Fibroblast of the aortic adventitia (primary cell): ENCODE data around the gene NAP1L1. TPM values are rescaled to one million over a fixed set of nuclear protein-coding genes. Genes with fewer than 3 reads are reported as not detected.

Experiments used
- DNase-seq: peaks from one replicate; pipeline ENCODE4 v3.0.0-alpha.2; 2010; ENCODE audit warnings: low read depth
- H3K4me3 ChIP-seq: 2 replicates; pipeline ENCODE4 v1.5.1; 2011; ENCODE audit warnings: low read depth, mild to moderate bottlenecking, control low read depth, low read length, moderate library complexity
- total RNA-seq: library from RNA; depleted of rRNA; stranded (reverse); fragments of >200 nt; gene quantifications from 2 replicates; pipeline ENCODE4 v1.2.3, GENCODE V29; 2012; ENCODE audit warnings: low replicate concordance
- TF ChIP-seq, protein P1 (sequence below): IDR thresholded peaks from 2 replicates; pipeline ENCODE4 v1.5.1; 2011; ENCODE audit warnings: mild to moderate bottlenecking, low read length, control low read depth, inconsistent platforms; ENCODE audit not compliant: insufficient read depth

The NAP1L1 gene
- total RNA-seq, 1 donor, result 377 TPM

DNA sequence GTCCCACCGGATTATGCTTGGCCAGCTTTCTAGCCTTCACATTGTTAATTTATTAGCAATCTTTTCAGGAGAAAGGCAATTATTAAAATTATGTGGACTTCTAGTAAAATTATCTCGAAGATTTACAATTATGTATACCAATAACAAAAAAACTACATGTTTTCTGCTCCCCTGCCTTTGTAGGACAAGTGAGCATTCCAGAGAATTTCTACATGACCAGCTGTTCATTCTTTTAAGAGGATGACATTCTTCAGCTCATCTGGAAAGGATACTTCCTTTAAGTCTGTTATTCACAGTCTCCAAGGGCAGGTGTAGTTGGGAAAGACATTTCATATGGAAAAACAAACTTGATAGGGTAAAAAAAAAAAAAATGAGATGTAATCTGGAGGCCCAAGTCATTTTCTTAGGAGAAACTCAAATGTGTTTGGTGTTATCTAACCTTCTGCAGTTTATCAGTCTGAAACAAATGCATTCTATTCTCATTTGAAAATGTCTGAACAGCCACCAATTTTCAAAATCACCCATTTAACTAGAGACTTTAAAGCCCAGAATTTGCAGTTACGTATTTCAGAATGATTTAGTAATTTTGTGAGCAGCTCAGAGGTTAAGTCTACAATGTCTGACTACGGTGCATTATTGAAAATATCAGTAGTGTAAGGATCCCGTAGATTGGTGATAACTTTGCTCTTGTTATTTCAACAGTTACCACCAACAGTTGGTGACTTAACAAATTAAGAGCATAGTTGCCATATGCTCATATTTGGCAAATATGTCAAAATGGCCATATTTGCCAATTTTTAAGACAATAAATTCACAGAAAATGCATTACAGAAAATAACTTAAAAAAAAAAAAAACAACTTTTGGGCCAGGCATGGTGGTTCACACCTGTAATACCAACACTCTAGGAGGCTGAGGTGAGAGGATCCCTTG is 51.1 kb downstream of the NAP1L1 start:
- TF ChIP-seq, protein P1, sequence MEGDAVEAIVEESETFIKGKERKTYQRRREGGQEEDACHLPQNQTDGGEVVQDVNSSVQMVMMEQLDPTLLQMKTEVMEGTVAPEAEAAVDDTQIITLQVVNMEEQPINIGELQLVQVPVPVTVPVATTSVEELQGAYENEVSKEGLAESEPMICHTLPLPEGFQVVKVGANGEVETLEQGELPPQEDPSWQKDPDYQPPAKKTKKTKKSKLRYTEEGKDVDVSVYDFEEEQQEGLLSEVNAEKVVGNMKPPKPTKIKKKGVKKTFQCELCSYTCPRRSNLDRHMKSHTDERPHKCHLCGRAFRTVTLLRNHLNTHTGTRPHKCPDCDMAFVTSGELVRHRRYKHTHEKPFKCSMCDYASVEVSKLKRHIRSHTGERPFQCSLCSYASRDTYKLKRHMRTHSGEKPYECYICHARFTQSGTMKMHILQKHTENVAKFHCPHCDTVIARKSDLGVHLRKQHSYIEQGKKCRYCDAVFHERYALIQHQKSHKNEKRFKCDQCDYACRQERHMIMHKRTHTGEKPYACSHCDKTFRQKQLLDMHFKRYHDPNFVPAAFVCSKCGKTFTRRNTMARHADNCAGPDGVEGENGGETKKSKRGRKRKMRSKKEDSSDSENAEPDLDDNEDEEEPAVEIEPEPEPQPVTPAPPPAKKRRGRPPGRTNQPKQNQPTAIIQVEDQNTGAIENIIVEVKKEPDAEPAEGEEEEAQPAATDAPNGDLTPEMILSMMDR, result no peak
- H3K4me3 ChIP-seq, result peak overlapping the region; percentile 97
- DNase-seq, result peak; percentile 59

DNA sequence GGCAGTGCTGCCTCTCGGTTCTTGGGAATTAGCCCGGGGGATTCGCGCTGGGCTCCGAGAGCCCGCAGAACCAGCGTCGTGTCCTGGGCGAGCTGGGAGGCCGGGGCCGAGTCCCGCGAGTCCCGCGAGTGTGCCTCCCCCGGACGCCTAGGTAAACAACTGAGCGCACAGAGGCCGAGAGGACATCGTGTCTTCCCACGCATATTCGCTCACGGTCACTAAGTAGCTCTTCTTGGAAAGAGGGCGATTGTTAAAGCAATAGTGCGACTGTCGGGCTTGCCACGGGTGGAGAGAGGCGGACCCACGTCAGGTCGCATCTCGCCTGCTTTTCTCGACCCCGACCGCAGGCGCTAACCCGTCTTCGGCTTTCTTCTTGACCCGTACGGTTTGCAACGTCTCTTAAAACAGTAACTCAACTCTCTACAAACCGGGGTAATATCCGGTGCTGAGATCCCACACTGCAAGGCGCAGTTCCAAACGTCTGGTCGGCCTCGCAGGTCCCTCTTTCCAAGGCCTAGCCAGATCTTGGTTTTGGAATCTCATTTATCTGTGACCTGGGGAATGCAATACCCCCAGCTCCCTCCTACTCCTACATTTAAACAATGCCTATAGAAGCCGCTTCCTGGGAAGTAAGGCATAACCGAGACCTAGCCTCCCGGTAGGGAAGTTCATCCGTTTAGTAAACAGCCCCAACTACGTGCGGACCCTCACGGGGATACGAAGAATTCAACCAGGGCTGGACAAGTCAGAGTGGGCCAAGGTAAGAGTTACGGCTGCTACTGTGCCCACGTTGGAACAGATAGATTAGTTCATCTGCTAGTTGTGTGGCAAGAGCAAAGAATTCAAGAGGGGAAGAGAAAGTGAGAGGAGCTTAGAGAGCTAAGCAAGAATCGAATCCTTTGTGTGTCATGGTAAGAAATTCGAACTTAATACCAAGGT is 52.2 kb downstream of the NAP1L1 start:
- peak; percentile 71 for DNase-seq
- TF ChIP-seq, protein P1, result no peak
- peak overlapping the region; percentile 97 for H3K4me3 ChIP-seq

DNA sequence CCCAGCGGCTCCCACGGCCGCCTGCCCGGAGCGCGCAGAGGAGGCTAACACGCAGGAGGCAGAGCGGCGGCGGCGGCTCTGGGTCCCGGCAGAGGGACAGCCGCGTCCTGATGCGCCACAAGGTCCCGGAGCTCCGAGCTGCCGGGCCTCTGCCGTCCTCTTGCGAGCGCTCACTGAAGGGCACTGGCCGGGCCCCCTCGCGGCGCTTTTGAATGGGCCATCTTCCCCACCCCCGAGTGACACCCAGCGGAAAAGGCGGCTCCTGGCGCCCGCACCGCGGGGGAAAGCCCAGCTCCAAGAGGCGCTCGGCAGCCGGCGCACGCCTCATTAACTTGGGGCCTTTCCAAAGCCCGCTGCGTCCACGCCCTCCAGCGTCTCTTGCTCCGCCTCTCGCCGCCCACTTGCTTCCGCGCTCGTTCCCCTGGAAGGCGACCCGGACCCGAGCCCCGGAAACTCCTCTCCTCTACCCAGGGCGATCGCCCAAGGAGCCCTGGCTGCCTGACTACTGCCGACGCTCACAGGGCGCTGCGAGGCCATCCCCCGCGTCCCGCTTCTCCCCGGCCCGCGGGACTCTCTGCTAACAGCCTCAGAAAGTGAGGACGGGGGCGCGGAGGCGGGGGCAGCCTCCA is 53.0 kb downstream of the NAP1L1 start, which contains the start of gene PHLDA1:
PHLDA1 (minus strand) TSS at position 363 of the 629 bp plus-strand sequence.
- H3K4me3 ChIP-seq, result peak within 1 kb of the TSS; percentile 97
- TF ChIP-seq, protein P1, result peak; percentile 60
- DNase-seq, result peak; percentile 98

DNA sequence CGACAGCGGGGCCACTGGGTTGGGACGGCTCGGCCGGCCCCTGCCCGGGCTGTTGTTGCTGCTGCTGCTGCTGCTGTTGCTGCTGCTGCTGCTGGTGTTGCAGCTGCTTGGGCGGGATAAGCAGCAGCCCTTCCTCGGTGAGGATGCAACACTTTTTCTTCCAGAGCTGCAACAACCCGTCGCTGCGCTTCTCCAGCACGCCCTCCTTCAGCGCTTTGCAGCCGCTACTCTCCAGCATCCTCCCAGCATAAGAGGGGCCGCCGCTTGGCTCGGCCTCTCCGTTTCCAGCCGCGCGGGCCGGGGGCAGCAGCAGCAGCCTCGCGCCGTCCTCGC is 53.4 kb downstream of the NAP1L1 start:
- TF ChIP-seq, protein P1, result no peak
- H3K4me3 ChIP-seq, result peak overlapping the region; percentile 97
- no peak for DNase-seq

DNA sequence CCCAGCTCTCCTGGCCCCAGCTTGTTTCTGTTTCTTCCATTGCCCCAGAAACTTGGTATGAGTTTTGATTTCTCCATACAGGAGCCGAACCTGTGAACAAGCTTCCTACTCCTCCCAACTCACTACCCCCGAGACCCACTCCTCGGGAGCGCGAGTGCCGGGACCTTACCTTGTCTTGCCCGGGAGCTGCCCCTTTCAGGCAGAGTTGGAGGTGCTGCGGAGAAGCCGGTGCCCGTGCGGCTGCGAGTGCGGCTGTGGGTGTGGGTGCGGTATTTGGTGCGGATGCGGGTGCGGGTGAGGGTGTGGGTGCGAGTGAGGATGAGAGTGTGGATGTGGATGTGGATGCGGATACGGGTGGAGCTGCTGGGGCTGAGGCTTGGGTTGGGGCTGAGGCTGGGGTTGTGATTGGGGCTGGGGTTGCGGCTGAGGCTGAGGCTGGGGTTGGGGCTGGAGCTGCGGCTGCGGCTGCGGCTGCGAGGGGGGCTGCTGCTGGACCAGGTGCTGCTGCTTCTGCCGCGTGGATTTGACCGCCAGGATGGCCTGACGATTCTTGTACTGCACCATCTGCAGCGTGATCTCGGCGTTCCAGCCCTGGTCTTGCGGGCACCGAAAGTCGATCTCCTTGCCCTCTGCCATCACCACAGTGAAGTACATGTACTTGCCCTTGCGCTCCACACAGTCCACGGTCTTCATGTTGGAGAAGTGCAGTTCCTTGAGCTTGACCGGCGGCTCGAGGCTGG is 54.0 kb downstream of the NAP1L1 start:
- H3K4me3 ChIP-seq, result peak overlapping the region; percentile 97
- TF ChIP-seq, protein P1, result no peak
- peak; percentile 65 for DNase-seq

DNA sequence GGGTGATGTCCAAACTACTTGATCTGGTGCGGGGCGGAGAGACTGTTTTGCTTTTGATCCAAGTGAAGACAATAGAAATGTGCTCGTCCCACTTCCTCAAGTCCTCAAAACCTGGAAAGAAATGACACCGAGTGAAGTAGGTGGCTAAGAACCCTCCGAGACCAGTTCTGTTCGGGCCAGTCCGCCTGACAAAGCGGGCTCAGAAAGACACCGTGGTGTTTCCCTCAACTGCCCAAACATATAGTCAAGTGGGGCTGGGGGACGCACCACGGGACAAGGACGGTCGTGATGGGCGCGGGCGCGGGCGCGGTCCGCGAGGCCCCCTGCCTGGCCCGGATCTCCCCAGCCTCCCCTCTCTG is 54.5 kb downstream of the NAP1L1 start:
- TF ChIP-seq, protein P1, result no peak
- DNase-seq, result peak; percentile 68
- H3K4me3 ChIP-seq, result peak overlapping the region; percentile 97
